ENCODE results near the gene CEP128. TPM values are rescaled to one million over a fixed set of nuclear protein-coding genes. Genes with fewer than 3 reads are reported as not detected.

CEP128 gene
- total and polyA plus RNA-seq, 2 experiments from 2014 or later = 7.3 to 14.3 TPM

- Histone ChIP-seq H3K27ac (no peak overlapping the region), H3K36me3 (no peaks in the 10 kb centered on the region), H3K9me3 (ENCODE audit: low read depth) (no peaks in the 10 kb centered on the region), H3K27me3 (no peaks in the 10 kb centered on the region), H3K4me1 (ENCODE audit: low read depth) (no peaks in the 10 kb centered on the region), H3K4me3 (no peak overlapping the region)
- no peak for TF ChIP-seq CTCF (IDR thresholded peaks at IDR 0.05; ENCODE audit: low read depth, low read length)
- DNase-seq (ENCODE audit: low read depth in 1 of 2, low spot score in 1 of 2) = no peak
Observed at GRCh38 chr14:80981673-80982072, 40.1 kb upstream of the CEP128 start.

GRCh38 chr14:80981156-80981555 lies 39.6 kb upstream of the CEP128 start:
- Histone ChIP-seq H3K9me3 (ENCODE audit: low read depth) (no peaks in the 10 kb centered on the region), H3K27me3 (no peaks in the 10 kb centered on the region), H3K27ac (no peak overlapping the region), H3K4me3 (no peak overlapping the region), H3K4me1 (ENCODE audit: low read depth) (no peaks in the 10 kb centered on the region), H3K36me3 (no peaks in the 10 kb centered on the region)
- DNase-seq (ENCODE audit: low read depth in 1 of 2, low spot score in 1 of 2) = no peak
- no peak for TF ChIP-seq CTCF (IDR thresholded peaks at IDR 0.05; ENCODE audit: low read depth, low read length)

GRCh38 chr14:80979951-80980350 lies 38.4 kb upstream of the CEP128 start:
- H3K9me3 ChIP-seq (ENCODE audit: low read depth) = no peaks in the 10 kb centered on the region
- no peak for DNase-seq (ENCODE audit: low read depth in 1 of 2, low spot score in 1 of 2)
- H3K27me3 ChIP-seq = no peaks in the 10 kb centered on the region
- no peak for TF ChIP-seq CTCF (IDR thresholded peaks at IDR 0.05; ENCODE audit: low read depth, low read length)
- H3K4me3 ChIP-seq = no peak overlapping the region
- no peaks in the 10 kb centered on the region for H3K4me1 ChIP-seq (ENCODE audit: low read depth)
- H3K27ac ChIP-seq = no peak overlapping the region
- no peaks in the 10 kb centered on the region for H3K36me3 ChIP-seq

- Histone ChIP-seq H3K9me3 (ENCODE audit: low read depth) (no peaks in the 10 kb centered on the region), H3K27ac (no peak overlapping the region), H3K27me3 (no peaks in the 10 kb centered on the region), H3K36me3 (no peaks in the 10 kb centered on the region), H3K4me1 (ENCODE audit: low read depth) (no peaks in the 10 kb centered on the region), H3K4me3 (no peak overlapping the region)
- TF ChIP-seq CTCF (IDR thresholded peaks at IDR 0.05; ENCODE audit: low read depth, low read length) = no peak
- no peak for DNase-seq (ENCODE audit: low read depth in 1 of 2, low spot score in 1 of 2)
Observed at GRCh38 chr14:80978403-80978802, 36.9 kb upstream of the CEP128 start.

GRCh38 chr14:80977221-80977620 lies 35.7 kb upstream of the CEP128 start:
- no peak for TF ChIP-seq CTCF (IDR thresholded peaks at IDR 0.05; ENCODE audit: low read depth, low read length)
- H3K9me3 ChIP-seq (ENCODE audit: low read depth) = no peaks in the 10 kb centered on the region
- H3K4me3 ChIP-seq = no peak overlapping the region
- H3K4me1 ChIP-seq (ENCODE audit: low read depth) = no peaks in the 10 kb centered on the region
- no peak overlapping the region for H3K27ac ChIP-seq
- H3K36me3 ChIP-seq = no peaks in the 10 kb centered on the region
- H3K27me3 ChIP-seq = no peaks in the 10 kb centered on the region
- no peak for DNase-seq (ENCODE audit: low read depth in 1 of 2, low spot score in 1 of 2)

- no peak overlapping the region for H3K27ac ChIP-seq
- H3K4me1 ChIP-seq (ENCODE audit: low read depth) = no peaks in the 10 kb centered on the region
- H3K36me3 ChIP-seq = no peaks in the 10 kb centered on the region
- no peaks in the 10 kb centered on the region for H3K9me3 ChIP-seq (ENCODE audit: low read depth)
- no peak overlapping the region for H3K4me3 ChIP-seq
- DNase-seq (ENCODE audit: low read depth in 1 of 2, low spot score in 1 of 2) = no peak
- no peak for TF ChIP-seq CTCF (IDR thresholded peaks at IDR 0.05; ENCODE audit: low read depth, low read length)
- no peaks in the 10 kb centered on the region for H3K27me3 ChIP-seq
Observed at GRCh38 chr14:80974679-80975078, 33.1 kb upstream of the CEP128 start.
